NCI-H446 treated with DMSO at 0.1 percent for 48 hours (cell line): ENCODE measurements around the gene TOX2.

ENCODE experiments used
- DNase-seq: peaks from one replicate; lab custom pipeline; 2025; lab: John Stamatoyannopoulos, UW

The TOX2 gene

GRCh38 chr20:44001667-44002596 is 87.3 kb downstream of the TOX2 start:
- DNase-seq: no peak

DNA sequence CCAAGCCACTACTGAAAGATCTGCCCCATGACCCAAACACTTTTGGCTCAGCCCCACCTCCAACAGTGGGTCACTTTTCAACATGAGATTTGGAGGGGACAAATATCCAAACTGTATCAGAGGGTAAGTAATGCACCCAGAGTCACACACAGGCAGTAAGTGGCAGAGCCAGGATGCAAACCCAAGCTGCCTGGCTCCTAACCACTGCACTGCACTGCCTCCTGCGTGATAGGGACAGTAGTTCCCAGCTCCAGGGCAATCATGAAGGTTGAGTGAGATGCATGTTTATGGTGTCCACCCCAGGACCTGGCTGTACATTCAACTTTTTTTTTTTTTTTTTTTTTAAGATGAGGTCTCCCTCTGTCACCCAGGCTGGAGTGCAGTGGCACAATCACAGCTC is 88.2 kb downstream of the TOX2 start:
- no peak for DNase-seq

GRCh38 chr20:44003609-44004008 is 89.0 kb downstream of the TOX2 start:
- no peak for DNase-seq

DNA sequence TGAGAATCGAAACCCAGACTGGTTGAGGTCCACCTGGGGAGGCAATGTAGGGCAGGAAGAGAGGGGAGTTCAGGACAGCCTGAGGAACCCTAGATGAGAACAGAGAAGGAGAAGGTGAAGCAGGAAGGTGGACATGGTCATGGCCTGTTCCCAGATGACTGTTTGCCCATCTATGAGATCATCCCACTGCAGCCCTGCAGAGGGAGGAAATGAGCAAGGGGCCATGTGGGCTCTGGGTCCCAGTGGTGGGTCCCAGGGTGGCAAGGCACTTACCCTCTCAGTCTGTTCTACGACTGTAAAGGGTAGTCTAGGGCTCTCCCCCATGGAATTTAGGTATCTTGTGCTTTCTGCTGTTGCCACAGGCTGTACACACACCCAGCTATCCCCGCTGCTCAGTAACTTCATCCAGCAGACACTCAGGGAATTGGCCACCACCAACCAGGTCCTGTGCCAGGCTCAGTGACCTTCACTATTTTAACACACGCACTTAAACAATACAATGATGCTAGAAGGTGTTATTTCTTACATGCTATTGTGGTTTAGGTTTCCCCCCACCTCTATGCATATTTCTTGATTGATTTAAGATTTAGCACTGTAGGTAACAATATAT is 89.8 kb downstream of the TOX2 start:
- DNase-seq: no peak

DNA sequence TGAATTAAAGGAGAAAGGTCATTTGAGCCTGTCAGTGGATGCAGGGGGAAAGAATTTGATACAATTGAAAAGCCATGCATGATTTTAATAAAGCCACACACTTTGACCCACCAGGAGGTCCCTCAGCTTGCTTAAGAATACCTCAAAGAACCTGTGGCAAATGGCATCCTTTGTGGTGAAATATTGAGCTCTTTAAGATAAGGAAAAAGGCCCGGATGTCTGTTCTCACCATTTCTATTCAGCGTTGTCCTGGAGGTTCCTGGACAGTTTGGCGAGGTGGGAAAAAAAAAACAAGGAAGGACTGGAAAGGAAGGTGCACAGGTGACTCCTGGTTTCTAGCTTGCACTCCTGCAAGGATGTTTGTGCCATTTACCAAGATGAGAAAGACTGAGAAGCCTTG is 91.0 kb downstream of the TOX2 start:
- DNase-seq: no peak

DNA sequence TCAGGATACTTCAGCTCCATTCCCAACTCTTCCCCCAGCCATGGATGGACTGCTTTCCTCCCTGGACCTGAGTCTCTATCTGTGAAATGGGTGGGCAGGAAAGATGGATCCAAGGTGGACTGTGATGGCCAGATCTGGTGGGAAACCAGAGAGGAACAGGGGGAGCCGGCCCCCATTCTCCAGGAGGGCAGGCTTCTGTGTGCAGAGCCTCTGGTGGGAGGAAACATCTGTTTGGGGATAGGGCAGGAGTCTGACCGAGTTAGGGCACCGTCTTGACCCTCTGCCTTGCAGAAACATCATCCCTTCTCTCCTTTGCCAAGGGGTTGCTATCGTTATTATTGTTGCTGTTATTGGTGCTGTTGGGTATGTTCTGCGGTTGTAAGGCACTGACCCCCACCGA is 91.5 kb downstream of the TOX2 start:
- no peak for DNase-seq

GRCh38 chr20:44006578-44006977 is 91.9 kb downstream of the TOX2 start:
- no peak for DNase-seq

DNA sequence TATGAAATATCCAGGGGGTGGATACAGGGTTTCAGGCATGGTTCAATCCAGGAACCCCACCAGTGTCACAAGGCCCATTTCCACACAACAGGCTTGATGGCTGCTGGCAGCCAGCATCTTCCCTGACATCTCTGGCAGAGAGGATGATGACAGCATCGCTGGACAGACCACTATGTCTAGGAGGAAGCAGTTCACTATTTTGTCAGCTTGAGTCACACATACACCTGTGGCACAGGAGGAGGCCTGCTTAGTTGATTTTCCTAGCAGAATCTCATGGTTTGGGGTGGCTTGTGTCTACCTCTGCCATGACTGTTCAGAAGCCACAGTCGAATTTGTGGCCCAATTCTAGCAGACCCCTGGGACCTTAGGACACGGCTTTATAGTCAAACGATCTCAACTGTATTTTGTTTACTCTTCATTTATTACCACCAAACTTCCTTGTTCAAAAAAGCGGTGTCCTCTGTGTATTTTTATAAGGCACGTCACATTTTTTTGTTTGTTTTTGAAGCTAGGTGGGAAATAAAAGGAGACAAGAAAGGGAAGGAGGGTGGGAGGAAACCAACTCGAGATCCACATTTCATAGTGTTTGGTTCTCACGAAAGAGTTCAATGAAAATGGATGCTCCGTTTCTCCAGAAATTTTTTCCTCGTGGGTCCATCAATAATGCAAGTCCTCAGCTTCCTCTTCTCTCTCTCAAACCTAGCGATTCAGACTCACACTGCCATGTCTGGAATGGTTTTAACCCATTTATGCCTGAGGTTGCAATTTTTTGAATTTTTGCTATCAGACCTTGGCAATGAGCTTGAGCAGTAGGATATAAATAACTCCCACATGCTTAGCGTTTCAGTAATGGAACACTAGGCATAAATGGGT is 94.4 kb downstream of the TOX2 start:
- DNase-seq: no peak

DNA sequence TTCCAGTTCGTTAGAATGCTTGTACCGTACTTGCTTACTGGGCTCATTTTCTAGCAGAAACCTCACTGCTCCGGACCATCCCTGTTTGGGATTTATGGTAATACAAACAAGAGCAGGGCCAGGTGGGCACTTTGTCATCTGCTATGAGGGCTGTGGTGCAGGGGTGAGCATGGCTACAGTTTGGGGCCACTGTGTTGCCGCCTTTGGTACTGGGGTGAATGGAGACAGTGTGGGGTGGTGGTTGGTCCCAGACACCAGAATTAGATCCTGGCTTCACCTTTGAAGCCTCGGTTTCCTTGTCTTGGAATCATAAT is 95.0 kb downstream of the TOX2 start:
- no peak for DNase-seq

- DNase-seq: no peak
These were observed 95.6 kb downstream of the TOX2 start for GRCh38 chr20:44010162-44010704.

DNA sequence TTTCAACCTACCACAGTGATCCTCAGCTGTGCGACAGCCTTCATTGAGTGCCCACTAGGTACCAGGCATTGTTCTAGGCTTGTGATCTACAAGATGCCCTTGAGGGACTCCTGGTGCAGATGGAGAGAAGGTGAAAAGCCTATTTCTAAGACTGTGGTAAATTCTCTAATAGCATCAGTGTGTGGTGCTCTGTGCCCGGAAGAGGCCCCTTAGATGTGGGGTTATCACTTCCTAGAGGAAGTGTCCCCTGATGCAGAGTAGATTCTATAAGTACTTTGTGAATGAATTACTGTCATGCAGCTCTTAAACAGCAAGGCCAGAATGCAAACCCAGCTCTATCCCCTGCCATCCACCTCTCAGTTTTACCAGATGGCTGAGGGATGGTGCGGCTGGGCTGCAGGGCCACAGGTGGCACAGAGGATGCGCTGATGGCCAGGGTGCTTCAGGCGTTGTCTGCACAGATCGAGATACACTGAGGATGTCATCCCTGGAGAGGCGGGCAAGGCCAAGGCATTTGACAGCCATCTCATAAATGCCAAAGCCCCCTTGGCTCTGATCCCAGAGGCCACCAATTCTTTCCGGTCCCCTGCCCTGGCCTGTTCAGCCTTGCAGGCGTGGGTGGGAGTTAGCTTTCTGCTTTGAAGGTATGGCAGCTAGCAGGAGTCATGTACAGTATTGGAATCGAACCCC is 96.7 kb downstream of the TOX2 start:
- no peak for DNase-seq

DNA sequence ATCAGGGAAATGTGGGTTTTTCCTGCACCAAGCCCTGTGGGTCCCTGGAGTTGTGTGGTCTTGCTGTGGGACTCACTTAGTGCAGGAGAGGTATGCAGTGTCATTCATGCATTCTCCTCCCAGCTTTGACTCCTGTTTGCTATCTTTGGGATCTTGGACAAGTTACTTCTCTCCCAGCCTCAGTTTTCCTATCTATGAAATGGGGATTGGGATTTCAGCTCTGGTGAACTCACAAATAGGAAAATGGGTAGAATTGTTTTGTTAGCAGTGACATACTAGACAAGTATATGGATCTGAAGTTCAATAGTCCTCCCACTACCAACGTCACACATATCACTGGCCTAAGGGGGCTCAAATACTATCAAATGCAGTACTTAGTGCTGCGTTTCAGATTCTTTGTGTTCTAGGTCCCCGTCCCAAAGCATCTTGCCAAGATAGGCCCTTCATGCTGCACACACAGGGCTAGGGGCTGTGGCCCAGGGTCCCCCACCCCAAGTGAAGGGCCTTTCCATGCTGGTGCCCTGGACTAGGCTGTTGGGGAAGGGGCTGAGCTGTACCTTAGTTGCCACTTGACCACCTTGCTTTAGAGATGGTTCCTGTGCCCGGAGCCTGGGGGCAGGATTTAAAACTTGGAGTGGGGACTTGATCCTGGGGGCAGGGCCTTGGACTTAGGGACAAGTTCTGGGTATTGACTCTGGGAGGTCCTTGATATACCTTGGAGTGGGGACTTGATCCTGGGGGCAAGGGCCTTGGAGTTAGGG is 98.0 kb downstream of the TOX2 start:
- DNase-seq: no peak

DNA sequence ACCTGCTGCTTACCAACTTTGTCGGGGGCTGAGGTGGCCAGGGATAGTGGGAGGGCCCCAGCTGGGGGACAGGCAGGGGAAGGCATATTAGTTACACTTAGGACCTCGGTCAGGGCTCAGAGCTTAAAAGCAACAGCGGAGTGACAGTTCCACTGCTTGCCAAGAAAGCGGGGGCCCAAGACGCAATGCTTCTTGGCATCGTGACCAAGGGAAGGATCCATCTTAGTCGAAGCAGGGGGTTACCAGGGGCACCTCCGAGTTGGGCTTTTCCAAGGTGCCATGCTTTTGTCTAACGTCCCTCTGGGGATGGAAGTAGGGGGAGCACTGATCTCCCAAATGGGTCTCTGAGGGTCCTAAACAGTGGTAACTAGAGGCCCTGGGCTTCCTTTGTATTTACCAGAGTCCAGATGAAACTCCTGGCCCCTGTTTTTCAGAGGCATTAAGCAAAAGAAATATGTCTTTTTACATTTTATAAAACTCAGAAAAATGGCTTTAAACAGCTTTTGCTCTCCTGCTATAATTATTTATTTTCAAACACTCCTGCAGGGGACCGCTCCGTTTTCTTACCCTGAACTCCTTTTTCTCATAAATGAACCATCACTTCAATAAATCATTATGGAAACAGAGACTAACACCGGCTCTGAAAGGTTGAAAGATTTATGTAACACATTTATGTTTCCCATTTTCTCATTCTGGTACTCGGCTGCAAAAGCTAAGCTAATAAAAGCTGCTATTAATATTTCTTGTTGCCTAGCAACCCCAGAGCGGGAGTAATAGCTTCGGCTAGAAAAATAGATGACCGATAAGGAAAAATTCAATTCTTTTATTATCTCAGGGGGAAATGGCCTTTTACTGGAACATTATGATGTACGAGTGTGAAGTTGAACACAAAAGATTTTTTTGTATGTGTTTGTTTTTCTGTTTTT is 100.4 kb downstream of the TOX2 start:
- DNase-seq: no peak

- no peak for DNase-seq
These were observed 101.1 kb downstream of the TOX2 start for GRCh38 chr20:44015733-44016103.

DNA sequence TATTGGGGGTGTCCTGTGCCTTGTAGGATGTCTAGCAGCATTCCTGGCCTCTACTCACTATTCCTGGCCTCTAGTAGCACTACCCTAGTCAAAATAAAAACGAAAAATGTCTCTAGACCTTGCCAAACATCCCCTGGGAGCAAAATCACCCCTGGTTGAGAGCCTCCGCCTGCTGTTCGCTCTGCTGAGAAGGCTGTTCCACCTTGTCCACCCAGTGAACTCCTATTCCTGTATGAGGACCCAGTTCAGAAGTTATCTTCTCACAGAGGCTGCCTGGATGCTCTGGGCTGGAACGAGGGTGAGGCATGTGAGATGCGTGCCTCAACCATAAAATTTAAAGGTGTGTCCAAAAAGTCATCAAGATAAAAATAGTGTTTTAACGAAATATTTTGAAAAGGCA is 101.9 kb downstream of the TOX2 start:
- DNase-seq: no peak

GRCh38 chr20:44017211-44017610 is 102.6 kb downstream of the TOX2 start:
- DNase-seq: no peak

DNA sequence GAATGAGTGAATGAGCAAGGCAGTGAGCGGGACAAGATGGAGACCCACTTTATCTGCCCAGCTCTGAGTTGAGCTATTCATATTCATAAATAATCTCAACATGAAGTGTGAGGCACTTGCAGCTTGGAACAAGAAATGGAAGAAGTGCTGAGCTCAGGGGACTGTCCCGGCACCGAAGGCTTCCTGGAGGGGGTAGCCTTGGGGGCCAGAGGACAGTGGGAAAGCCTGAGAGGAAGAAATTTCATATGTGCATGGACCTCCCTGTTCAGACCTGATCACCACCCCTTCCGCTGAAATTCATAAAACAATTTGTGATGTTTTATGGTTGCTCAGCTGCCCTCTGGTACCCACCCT is 103.2 kb downstream of the TOX2 start:
- no peak for DNase-seq

GRCh38 chr20:44018259-44018941 is 103.7 kb downstream of the TOX2 start:
- DNase-seq: no peak

DNA sequence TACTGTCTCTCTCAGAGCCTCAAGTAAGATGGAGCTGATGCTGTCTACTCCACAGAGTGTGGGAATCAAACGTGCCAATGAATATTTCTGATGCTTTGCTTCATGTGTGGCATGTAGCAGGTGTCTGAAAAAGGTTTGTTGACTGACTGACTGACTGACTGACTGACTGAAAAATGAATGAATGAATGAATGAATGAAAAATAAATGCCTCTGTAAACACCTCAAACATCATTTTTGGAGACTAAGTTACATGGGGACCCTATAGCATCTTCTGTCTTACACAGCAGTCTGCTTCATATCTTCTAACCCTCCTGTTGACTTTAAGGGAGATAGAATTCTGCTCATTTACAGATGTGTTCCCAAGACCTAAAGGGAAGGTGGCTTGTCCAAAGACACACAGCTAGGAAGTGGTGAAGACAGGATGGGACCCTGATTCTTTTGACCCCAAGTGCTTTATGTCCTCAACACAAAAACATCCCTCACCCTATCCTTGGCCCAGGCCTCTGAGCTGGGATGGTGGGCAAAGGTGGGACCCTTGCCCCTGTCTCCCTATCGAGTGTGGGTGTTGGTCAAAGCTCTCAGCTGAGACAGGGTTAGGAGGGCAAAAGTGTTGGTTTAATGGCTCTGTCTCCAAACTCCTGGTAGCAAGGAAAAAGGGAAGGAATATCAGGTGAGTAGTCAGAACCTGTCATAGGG is 104.4 kb downstream of the TOX2 start:
- DNase-seq: no peak
